HepG2 (cell line): ENCODE measurements around the gene IGF2BP1. TPM values are rescaled to one million over a fixed set of nuclear protein-coding genes. Genes with fewer than 3 reads are reported as not detected.

Source experiments
- AHR ChIP-seq: IDR thresholded peaks from 2 replicates; pipeline ENCODE4 v1.6.1; 2018; ENCODE audit warnings: missing genetic modification reagents, missing compliant biosample characterization
- HIVEP1 ChIP-seq: sonication (generic); formaldehyde crosslinking; IDR thresholded peaks from 2 replicates; pipeline ENCODE4 v1.4.0; 2020; ENCODE audit warnings: mild to moderate bottlenecking, missing genetic modification reagents
- SAFB2 ChIP-seq: sonication (generic); formaldehyde crosslinking; IDR thresholded peaks from 2 replicates; pipeline ENCODE4 v1.5.1; 2020; ENCODE audit warnings: missing genetic modification reagents, low read depth, mild to moderate bottlenecking, borderline replicate concordance
- ZEB1 ChIP-seq: IDR thresholded peaks from 2 replicates; pipeline ENCODE4 v1.6.1; 2012; ENCODE audit warnings: mild to moderate bottlenecking, low read depth, inconsistent platforms; ENCODE audit not compliant: insufficient replicate concordance
- ZKSCAN1 ChIP-seq: fragments of 150-350 bp; IDR thresholded peaks from 2 replicates; pipeline ENCODE4 v1.6.1; 2014; ENCODE audit warnings: low read length
- ZNF256 ChIP-seq: sonication (generic); formaldehyde crosslinking; conservative IDR thresholded peaks from 2 replicates; pipeline ENCODE4 v1.4.0; 2020; ENCODE audit warnings: missing genetic modification reagents
- polyA plus RNA-seq, 8 experiments: library from polyadenylated mRNA; depleted of rRNA in 3 of 8; stranded (reverse) in 7 of 8; unstranded in 1 of 8; fragments of >200 nt; fragmentation: Illumina TruSeq in 4 of 8; extraction: Trizol in 4 of 8; gene quantifications; 2 replicates each; pipeline versions ENCODE4 v1.2.1 to v1.2.3, GENCODE V29; 2011 to 2016; ENCODE audit warnings: low read depth in 4 of 8, missing spikeins in 1 of 8, mixed read lengths in 1 of 8; ENCODE audit not compliant: insufficient read depth in 1 of 8
- total RNA-seq, 5 experiments: library from RNA; depleted of rRNA; stranded (reverse); fragments of >200 nt; fragmentation: Illumina TruSeq; extraction: Trizol; gene quantifications; 2 replicates each; pipeline ENCODE4 v1.2.3, GENCODE V29; 2016; ENCODE audit warnings: low read depth in 1 of 5
- TF ChIP-seq, protein P1 (sequence below): sonication (generic); formaldehyde crosslinking; IDR thresholded peaks from 2 replicates; pipeline ENCODE4 v1.4.0; 2020; ENCODE audit warnings: low read depth, missing genetic modification reagents
- TF ChIP-seq, protein P2 (sequence below): sonication (generic); formaldehyde crosslinking; IDR thresholded peaks from 2 replicates; pipeline ENCODE4 v1.4.0; 2020; ENCODE audit warnings: low read depth, mild to moderate bottlenecking, missing genetic modification reagents
- TF ChIP-seq, protein P3 (sequence below), 2 experiments: fragments of 450-650 bp in 1 of 2; sonication (generic) in 1 of 2; formaldehyde crosslinking; IDR thresholded peaks; 2 replicates each; pipeline versions ENCODE4 v1.5.0 to v1.8.0; 2020 to 2022; ENCODE audit warnings: mild to moderate bottlenecking in 1 of 2, missing genetic modification reagents in 1 of 2
- TF ChIP-seq, protein P4 (sequence below): sonication (generic); formaldehyde crosslinking; IDR thresholded peaks from 2 replicates; pipeline ENCODE4 v1.4.0; 2020; ENCODE audit warnings: missing genetic modification reagents
- TF ChIP-seq, protein P5 (sequence below): IDR thresholded peaks from 2 replicates; pipeline ENCODE4 v1.6.1; 2016; ENCODE audit warnings: missing compliant biosample characterization, missing genetic modification reagents, borderline replicate concordance
- TF ChIP-seq, protein P6 (sequence below): sonication (generic); formaldehyde crosslinking; IDR thresholded peaks from 2 replicates; pipeline ENCODE4 v1.8.1; 2023; ENCODE audit warnings: missing genetic modification reagents, inconsistent platforms, borderline replicate concordance

The IGF2BP1 gene
- total and polyA plus RNA-seq, 2 of the 13 experiments (the other 11 are each of a cell fraction or from before 2014, with no cell fraction given), result 29.7 to 75.1 TPM

DNA sequence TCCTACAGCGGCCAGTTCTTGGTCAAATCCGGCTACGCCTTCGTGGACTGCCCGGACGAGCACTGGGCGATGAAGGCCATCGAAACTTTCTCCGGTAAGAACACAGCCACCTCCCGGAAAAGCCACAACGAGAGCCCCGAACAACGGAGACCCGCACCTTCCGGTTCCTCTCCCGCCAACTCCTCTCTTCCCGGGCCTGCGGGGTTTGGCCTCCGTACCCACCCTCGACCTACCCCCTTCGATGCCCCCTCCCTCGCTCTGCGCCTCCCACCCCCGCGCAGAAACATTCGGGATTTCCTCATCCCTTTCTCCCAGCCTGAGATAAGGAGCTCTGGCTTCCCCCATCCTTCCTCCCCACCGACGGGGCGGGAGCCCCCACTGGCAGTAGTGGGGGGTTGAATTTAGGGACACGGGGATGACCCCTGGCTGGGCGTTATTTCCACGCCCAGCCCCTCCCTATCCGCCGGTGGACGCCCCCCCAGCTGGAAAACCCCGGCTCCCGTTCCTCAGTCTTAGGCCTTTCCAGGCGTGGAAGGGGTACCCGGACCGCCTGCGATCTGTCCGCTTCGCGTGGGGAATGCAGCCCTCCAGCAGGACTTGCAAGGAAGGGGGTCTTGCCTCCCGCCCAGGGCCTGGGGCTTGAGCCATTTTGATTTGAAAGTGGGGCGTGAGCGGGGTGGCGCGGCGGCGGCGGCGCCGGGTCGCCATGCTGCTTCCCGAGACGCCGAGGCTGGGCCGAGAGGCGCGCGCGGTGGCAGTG, 822 bp downstream of the IGF2BP1 start (continued):
- TF ChIP-seq, protein P1, sequence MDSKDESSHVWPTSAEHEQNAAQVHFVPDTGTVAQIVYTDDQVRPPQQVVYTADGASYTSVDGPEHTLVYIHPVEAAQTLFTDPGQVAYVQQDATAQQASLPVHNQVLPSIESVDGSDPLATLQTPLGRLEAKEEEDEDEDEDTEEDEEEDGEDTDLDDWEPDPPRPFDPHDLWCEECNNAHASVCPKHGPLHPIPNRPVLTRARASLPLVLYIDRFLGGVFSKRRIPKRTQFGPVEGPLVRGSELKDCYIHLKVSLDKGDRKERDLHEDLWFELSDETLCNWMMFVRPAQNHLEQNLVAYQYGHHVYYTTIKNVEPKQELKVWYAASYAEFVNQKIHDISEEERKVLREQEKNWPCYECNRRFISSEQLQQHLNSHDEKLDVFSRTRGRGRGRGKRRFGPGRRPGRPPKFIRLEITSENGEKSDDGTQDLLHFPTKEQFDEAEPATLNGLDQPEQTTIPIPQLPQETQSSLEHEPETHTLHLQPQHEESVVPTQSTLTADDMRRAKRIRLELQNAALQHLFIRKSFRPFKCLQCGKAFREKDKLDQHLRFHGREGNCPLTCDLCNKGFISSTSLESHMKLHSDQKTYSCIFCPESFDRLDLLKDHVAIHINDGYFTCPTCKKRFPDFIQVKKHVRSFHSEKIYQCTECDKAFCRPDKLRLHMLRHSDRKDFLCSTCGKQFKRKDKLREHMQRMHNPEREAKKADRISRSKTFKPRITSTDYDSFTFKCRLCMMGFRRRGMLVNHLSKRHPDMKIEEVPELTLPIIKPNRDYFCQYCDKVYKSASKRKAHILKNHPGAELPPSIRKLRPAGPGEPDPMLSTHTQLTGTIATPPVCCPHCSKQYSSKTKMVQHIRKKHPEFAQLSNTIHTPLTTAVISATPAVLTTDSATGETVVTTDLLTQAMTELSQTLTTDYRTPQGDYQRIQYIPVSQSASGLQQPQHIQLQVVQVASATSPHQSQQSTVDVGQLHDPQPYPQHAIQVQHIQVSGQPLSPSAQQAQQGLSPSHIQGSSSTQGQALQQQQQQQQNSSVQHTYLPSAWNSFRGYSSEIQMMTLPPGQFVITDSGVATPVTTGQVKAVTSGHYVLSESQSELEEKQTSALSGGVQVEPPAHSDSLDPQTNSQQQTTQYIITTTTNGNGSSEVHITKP (CRISPR knock-in tag), result 0 out of 2 replicates have a peak, but pooled peaks have one; percentile 14
- TF ChIP-seq ZKSCAN1 (no peak), ZNF256 (0 out of 2 replicates have a peak, but pooled peaks have one; percentile 25), SAFB2 (CRISPR knock-in tag) (no peak), ZEB1 (no peak), HIVEP1 (CRISPR knock-in tag) (peak; percentile 39; the same call in 1 of the 2 replicates), AHR (CRISPR knock-in tag) (no peak)
- TF ChIP-seq, protein P2, sequence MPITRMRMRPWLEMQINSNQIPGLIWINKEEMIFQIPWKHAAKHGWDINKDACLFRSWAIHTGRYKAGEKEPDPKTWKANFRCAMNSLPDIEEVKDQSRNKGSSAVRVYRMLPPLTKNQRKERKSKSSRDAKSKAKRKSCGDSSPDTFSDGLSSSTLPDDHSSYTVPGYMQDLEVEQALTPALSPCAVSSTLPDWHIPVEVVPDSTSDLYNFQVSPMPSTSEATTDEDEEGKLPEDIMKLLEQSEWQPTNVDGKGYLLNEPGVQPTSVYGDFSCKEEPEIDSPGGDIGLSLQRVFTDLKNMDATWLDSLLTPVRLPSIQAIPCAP, result peak; percentile 77
- TF ChIP-seq, protein P3, sequence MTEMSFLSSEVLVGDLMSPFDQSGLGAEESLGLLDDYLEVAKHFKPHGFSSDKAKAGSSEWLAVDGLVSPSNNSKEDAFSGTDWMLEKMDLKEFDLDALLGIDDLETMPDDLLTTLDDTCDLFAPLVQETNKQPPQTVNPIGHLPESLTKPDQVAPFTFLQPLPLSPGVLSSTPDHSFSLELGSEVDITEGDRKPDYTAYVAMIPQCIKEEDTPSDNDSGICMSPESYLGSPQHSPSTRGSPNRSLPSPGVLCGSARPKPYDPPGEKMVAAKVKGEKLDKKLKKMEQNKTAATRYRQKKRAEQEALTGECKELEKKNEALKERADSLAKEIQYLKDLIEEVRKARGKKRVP (CRISPR knock-in tag; IDR thresholded peaks at IDR 0.05), result no peak
- TF ChIP-seq, protein P4, sequence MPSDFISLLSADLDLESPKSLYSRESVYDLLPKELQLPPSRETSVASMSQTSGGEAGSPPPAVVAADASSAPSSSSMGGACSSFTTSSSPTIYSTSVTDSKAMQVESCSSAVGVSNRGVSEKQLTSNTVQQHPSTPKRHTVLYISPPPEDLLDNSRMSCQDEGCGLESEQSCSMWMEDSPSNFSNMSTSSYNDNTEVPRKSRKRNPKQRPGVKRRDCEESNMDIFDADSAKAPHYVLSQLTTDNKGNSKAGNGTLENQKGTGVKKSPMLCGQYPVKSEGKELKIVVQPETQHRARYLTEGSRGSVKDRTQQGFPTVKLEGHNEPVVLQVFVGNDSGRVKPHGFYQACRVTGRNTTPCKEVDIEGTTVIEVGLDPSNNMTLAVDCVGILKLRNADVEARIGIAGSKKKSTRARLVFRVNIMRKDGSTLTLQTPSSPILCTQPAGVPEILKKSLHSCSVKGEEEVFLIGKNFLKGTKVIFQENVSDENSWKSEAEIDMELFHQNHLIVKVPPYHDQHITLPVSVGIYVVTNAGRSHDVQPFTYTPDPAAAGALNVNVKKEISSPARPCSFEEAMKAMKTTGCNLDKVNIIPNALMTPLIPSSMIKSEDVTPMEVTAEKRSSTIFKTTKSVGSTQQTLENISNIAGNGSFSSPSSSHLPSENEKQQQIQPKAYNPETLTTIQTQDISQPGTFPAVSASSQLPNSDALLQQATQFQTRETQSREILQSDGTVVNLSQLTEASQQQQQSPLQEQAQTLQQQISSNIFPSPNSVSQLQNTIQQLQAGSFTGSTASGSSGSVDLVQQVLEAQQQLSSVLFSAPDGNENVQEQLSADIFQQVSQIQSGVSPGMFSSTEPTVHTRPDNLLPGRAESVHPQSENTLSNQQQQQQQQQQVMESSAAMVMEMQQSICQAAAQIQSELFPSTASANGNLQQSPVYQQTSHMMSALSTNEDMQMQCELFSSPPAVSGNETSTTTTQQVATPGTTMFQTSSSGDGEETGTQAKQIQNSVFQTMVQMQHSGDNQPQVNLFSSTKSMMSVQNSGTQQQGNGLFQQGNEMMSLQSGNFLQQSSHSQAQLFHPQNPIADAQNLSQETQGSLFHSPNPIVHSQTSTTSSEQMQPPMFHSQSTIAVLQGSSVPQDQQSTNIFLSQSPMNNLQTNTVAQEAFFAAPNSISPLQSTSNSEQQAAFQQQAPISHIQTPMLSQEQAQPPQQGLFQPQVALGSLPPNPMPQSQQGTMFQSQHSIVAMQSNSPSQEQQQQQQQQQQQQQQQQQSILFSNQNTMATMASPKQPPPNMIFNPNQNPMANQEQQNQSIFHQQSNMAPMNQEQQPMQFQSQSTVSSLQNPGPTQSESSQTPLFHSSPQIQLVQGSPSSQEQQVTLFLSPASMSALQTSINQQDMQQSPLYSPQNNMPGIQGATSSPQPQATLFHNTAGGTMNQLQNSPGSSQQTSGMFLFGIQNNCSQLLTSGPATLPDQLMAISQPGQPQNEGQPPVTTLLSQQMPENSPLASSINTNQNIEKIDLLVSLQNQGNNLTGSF (CRISPR knock-in tag), result peak; percentile 40; the same call in 1 of the 2 replicates
- TF ChIP-seq, protein P5, sequence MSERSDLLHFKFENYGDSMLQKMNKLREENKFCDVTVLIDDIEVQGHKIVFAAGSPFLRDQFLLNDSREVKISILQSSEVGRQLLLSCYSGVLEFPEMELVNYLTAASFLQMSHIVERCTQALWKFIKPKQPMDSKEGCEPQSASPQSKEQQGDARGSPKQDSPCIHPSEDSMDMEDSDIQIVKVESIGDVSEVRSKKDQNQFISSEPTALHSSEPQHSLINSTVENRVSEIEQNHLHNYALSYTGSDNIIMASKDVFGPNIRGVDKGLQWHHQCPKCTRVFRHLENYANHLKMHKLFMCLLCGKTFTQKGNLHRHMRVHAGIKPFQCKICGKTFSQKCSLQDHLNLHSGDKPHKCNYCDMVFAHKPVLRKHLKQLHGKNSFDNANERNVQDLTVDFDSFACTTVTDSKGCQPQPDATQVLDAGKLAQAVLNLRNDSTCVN (CRISPR knock-in tag), result no peak
- TF ChIP-seq, protein P6, sequence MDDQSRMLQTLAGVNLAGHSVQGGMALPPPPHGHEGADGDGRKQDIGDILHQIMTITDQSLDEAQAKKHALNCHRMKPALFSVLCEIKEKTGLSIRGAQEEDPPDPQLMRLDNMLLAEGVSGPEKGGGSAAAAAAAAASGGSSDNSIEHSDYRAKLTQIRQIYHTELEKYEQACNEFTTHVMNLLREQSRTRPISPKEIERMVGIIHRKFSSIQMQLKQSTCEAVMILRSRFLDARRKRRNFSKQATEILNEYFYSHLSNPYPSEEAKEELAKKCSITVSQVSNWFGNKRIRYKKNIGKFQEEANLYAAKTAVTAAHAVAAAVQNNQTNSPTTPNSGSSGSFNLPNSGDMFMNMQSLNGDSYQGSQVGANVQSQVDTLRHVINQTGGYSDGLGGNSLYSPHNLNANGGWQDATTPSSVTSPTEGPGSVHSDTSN (CRISPR knock-in tag), result 0 out of 2 replicates have a peak, but pooled peaks have one; percentile 33
